ENCODE data around the gene PLA2G12A.

PLA2G12A gene

GRCh38 chr4:109713500-109713899, 16.4 kb downstream of the PLA2G12A start:
- in situ Hi-C loops (cut with MboI; ENCODE audit: low pct_unique_long_range_greater_than_20kb, low sequenced_read_pairs, unreplicated experiment), result no loop called here
- TF ChIP-seq CTCF (IDR thresholded peaks at IDR 0.05; ENCODE audit: extremely low read depth, insufficient read depth, missing control alignments), result no peak
- no peak for DNase-seq (ENCODE audit: low spot score)

DNA sequence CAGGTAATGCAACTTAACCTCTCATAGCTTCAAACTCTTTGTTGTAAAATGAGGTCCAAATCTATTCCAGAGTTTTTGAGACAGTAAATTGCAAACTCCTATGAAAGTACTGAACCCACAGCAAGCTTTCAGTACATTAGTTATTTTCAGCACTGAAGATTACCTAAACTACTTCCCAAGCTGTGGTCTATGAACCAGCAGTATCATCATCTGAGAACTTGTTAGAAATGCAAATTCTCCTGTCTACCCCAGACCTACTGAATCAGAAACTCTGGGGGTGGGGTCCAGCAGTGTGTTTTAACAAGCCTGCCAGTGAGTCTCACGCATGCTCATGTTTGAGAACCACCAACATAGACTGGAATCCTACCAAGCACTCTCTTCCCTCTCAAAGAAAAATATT, 20.9 kb downstream of the PLA2G12A start:
- TF ChIP-seq CTCF (IDR thresholded peaks at IDR 0.05; ENCODE audit: extremely low read depth, insufficient read depth, missing control alignments), result no peak
- in situ Hi-C loops (cut with MboI; ENCODE audit: low pct_unique_long_range_greater_than_20kb, low sequenced_read_pairs, unreplicated experiment), result no loop called here
- DNase-seq (ENCODE audit: low spot score), result peak; percentile 54

DNA sequence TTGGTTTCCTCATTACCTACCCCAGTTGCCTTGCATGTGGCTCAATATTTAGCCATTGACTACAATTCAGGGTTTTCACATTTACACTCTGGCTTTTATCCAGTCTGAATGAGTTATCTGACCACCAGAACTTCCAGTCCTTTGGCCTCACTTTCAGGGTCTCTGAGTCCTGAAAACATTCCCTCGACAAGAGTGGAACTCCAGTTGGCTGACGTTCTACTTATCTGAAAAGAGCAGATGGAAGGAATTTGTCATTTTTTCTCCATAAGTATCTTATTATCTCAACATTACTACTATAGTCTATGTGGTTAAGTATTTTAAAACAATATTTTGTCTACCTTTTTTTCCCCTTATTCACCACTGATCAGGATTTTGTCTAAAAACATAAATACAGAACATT, 21.4 kb downstream of the PLA2G12A start:
- DNase-seq (ENCODE audit: low spot score), result no peak
- no peak for TF ChIP-seq CTCF (IDR thresholded peaks at IDR 0.05; ENCODE audit: extremely low read depth, insufficient read depth, missing control alignments)
- in situ Hi-C loops (cut with MboI; ENCODE audit: low pct_unique_long_range_greater_than_20kb, low sequenced_read_pairs, unreplicated experiment), result no loop called here

- DNase-seq (ENCODE audit: low spot score), result no peak
- no peak for TF ChIP-seq CTCF (IDR thresholded peaks at IDR 0.05; ENCODE audit: extremely low read depth, insufficient read depth, missing control alignments)
- in situ Hi-C loops (cut with MboI; ENCODE audit: low pct_unique_long_range_greater_than_20kb, low sequenced_read_pairs, unreplicated experiment), result no loop called here
Observed at GRCh38 chr4:109703664-109704361, 26.1 kb downstream of the PLA2G12A start.

- peak; percentile 83 for DNase-seq (ENCODE audit: low spot score)
- TF ChIP-seq CTCF (IDR thresholded peaks at IDR 0.05; ENCODE audit: extremely low read depth, insufficient read depth, missing control alignments), result peak; percentile 78
- in situ Hi-C loops (cut with MboI; ENCODE audit: low pct_unique_long_range_greater_than_20kb, low sequenced_read_pairs, unreplicated experiment), result no loop called here
Observed at GRCh38 chr4:109702950-109703663, 26.8 kb downstream of the PLA2G12A start, which contains the start of gene CASP6. CASP6 (minus strand) TSS chr4:109703445; CDS start chr4:109703395, 50 bp downstream.

- peak; percentile 29 for DNase-seq (ENCODE audit: low spot score)
- no peak for TF ChIP-seq CTCF (IDR thresholded peaks at IDR 0.05; ENCODE audit: extremely low read depth, insufficient read depth, missing control alignments)
- in situ Hi-C loops (cut with MboI; ENCODE audit: low pct_unique_long_range_greater_than_20kb, low sequenced_read_pairs, unreplicated experiment), result no loop called here
Observed at GRCh38 chr4:109701566-109702410, 28.1 kb downstream of the PLA2G12A start.
